CD14-positive monocyte (primary cell): ENCODE measurements around the gene IKBKG. TPM values are rescaled to one million over a fixed set of nuclear protein-coding genes. Genes with fewer than 3 reads are reported as not detected.
"Not testable (repeated sequence)": the region's sequence is repeated elsewhere in the genome, so short reads cannot be mapped to it uniquely, and the experiment has no call there.

Source experiments
- DNase-seq, 3 donors: peaks; one replicate each; pipeline ENCODE4 v3.0.0-alpha.2; 2011 to 2022
- H2AFZ ChIP-seq: 2 replicates; pipeline ENCODE4 v1.6.0; 2012; ENCODE audit warnings: mild to moderate bottlenecking, low read depth, low read length, inconsistent platforms; ENCODE audit not compliant: insufficient read depth, poor library complexity, severe bottlenecking
- H3K27ac ChIP-seq, 2 donors: 1 replicate in 1 of 2; 2 replicates in 1 of 2; pipeline ENCODE4 v1.5.1; 2012 to 2013; ENCODE audit warnings: low read length in 2 of 2, control low read depth in 1 of 2, inconsistent platforms in 1 of 2, low read depth in 1 of 2, mild to moderate bottlenecking in 1 of 2
- H3K27me3 ChIP-seq, 2 donors: one replicate each; pipeline versions ENCODE4 v1.6.0 to v1.6.1; 2011 to 2013; ENCODE audit warnings: low read length in 2 of 2; ENCODE audit not compliant: control insufficient read depth in 2 of 2, insufficient read depth in 2 of 2
- H3K36me3 ChIP-seq, 2 donors: replicated peaks in 1 of 2; 1 replicate in 1 of 2; 2 replicates in 1 of 2; pipeline versions ENCODE4 v1.5.1 to v1.6.1; 2012 to 2013; ENCODE audit warnings: low read length in 2 of 2, control low read depth in 1 of 2, inconsistent platforms in 1 of 2, mild to moderate bottlenecking in 1 of 2; ENCODE audit not compliant: insufficient read depth in 2 of 2, control insufficient read depth in 1 of 2
- H3K4me1 ChIP-seq, 2 donors: 1 replicate in 1 of 2; 2 replicates in 1 of 2; pipeline versions ENCODE4 v1.5.1 to v1.6.1; 2012 to 2013; ENCODE audit warnings: low read length in 2 of 2, control low read depth in 1 of 2, inconsistent platforms in 1 of 2, mild to moderate bottlenecking in 1 of 2, moderate library complexity in 1 of 2; ENCODE audit not compliant: insufficient read depth in 2 of 2, control insufficient read depth in 1 of 2
- H3K4me2 ChIP-seq: replicated peaks from 2 replicates; pipeline ENCODE3; 2012; ENCODE audit warnings: low read length, moderate library complexity, mild to moderate bottlenecking; ENCODE audit not compliant: poor library complexity, severe bottlenecking; ENCODE audit errors: extremely low read depth
- H3K4me3 ChIP-seq, 3 experiments: fragments of 200-600 bp in 1 of 3; sonication (generic) in 1 of 3; replicated peaks in 1 of 3; 1 replicate in 2 of 3; 2 replicates in 1 of 3; pipeline ENCODE4 v1.5.1; 2011 to 2013; ENCODE audit warnings: low read length in 3 of 3, mild to moderate bottlenecking in 3 of 3, control low read depth in 2 of 3, low read depth in 2 of 3, inconsistent platforms in 1 of 3, moderate library complexity in 1 of 3
- H3K79me2 ChIP-seq: 2 replicates; pipeline ENCODE4 v1.6.0; 2012; ENCODE audit warnings: mild to moderate bottlenecking, control low read depth, inconsistent platforms, low read length, moderate library complexity; ENCODE audit not compliant: insufficient read depth
- H3K9ac ChIP-seq: 2 replicates; pipeline ENCODE4 v1.6.0; 2017; ENCODE audit warnings: low read length, mild to moderate bottlenecking; ENCODE audit not compliant: insufficient read depth, poor library complexity, severe bottlenecking
- H3K9me3 ChIP-seq, 2 donors: replicated peaks in 1 of 2; 1 replicate in 1 of 2; 2 replicates in 1 of 2; pipeline versions ENCODE4 v1.5.1 to v1.6.1; 2012 to 2013; ENCODE audit warnings: low read length in 2 of 2, control low read depth in 1 of 2; ENCODE audit not compliant: control insufficient read depth in 1 of 2, insufficient read depth in 1 of 2
- H4K20me1 ChIP-seq: 2 replicates; pipeline ENCODE4 v1.6.0; 2012; ENCODE audit warnings: mild to moderate bottlenecking, low read length, control low read depth, moderate library complexity; ENCODE audit not compliant: insufficient read depth
- H3K27ac Mint-ChIP-seq, 7 donors: one replicate each; pipeline ENCODE4 v1.8.0; 2020; ENCODE audit warnings: mild to moderate bottlenecking in 7 of 7, mixed read lengths in 7 of 7, moderate library complexity in 6 of 7, inconsistent platforms in 2 of 7
- H3K27me3 Mint-ChIP-seq, 3 donors: one replicate each; pipeline ENCODE4 v1.8.0; 2021 to 2022; ENCODE audit warnings: low read depth in 3 of 3, mild to moderate bottlenecking in 3 of 3, mixed read lengths in 3 of 3, moderate library complexity in 3 of 3, inconsistent platforms in 1 of 3
- H3K36me3 Mint-ChIP-seq, 2 donors: one replicate each; pipeline ENCODE4 v1.8.0; 2020; ENCODE audit warnings: mixed read lengths in 2 of 2, inconsistent platforms in 1 of 2, mild to moderate bottlenecking in 1 of 2
- H3K4me1 Mint-ChIP-seq: one replicate; pipeline ENCODE4 v1.8.0; 2020; ENCODE audit warnings: mild to moderate bottlenecking, mixed read lengths
- H3K4me3 Mint-ChIP-seq, 2 donors: one replicate each; pipeline ENCODE4 v1.8.0; 2020; ENCODE audit warnings: mild to moderate bottlenecking in 2 of 2, mixed read lengths in 2 of 2, moderate library complexity in 1 of 2
- H3K9me3 Mint-ChIP-seq, 7 donors: one replicate each; pipeline ENCODE4 v1.8.0; 2020 to 2022; ENCODE audit warnings: mixed read lengths in 7 of 7, mild to moderate bottlenecking in 6 of 7, moderate library complexity in 6 of 7, inconsistent platforms in 2 of 7
- WGBS: methylation state at CpG from one replicate; pipeline ENCODE4 v1.1.5; 2013; ENCODE audit warnings: missing lambda C conversion rate; ENCODE audit not compliant: insufficient coverage; 5-methylcytosine and 5-hydroxymethylcytosine counted together
- intact Hi-C, 2 donors: fragments of 100-400 bp; cut with micrococcal nuclease; formaldehyde crosslinking; loops; one replicate each; pipeline versions ENCODE4 v1.15.0 to v1.15.1; 2023
- polyA minus RNA-seq: library from RNA; depleted of rRNA, polyadenylated mRNA; stranded (reverse); fragments of >200 nt; gene quantifications from 2 replicates; pipeline ENCODE4 v1.2.3, GENCODE V29; 2012
- polyA plus RNA-seq, 3 donors: library from polyadenylated mRNA; depleted of rRNA in 1 of 3; unstranded in 2 of 3; stranded (reverse) in 1 of 3; fragments of 300-500 nt in 2 of 3; fragments of >200 nt in 1 of 3; fragmentation: Illumina TruSeq in 2 of 3; gene quantifications; 1 replicate in 2 of 3; 2 replicates in 1 of 3; pipeline ENCODE4 v1.2.3, GENCODE V29; 2012 to 2021
- total RNA-seq, 12 experiments: library from RNA in 1 of 12; stranded (reverse) in 1 of 12; fragments of 120-200 nt in 1 of 12; gene quantifications; one replicate each; pipeline ENCODE4 v1.2.4 and lab custom pipeline; 2013 to 2026; ENCODE audit warnings: mixed read lengths in 6 of 12, inconsistent platforms in 1 of 12
- TF ChIP-seq, protein P1 (sequence below): fragments of 200-600 bp; IDR thresholded peaks from one replicate; pipeline ENCODE4 v1.8.0; 2022; ENCODE audit warnings: antibody characterized with exemption, mild to moderate bottlenecking

IKBKG gene, protein sequence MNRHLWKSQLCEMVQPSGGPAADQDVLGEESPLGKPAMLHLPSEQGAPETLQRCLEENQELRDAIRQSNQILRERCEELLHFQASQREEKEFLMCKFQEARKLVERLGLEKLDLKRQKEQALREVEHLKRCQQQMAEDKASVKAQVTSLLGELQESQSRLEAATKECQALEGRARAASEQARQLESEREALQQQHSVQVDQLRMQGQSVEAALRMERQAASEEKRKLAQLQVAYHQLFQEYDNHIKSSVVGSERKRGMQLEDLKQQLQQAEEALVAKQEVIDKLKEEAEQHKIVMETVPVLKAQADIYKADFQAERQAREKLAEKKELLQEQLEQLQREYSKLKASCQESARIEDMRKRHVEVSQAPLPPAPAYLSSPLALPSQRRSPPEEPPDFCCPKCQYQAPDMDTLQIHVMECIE
- 29.2 TPM for total RNA-seq (2013)
- polyA plus RNA-seq = 10 to 100 TPM; 31.3 to 60.8 (median 33.7) TPM
- polyA minus RNA-seq = 27.7 and 37.3 TPM in 2 replicates
- 6.0 to 18.5 (median 10.2) reads per million in 11 experiments for total RNA-seq (lab: John Stamatoyannopoulos, UW)

DNA sequence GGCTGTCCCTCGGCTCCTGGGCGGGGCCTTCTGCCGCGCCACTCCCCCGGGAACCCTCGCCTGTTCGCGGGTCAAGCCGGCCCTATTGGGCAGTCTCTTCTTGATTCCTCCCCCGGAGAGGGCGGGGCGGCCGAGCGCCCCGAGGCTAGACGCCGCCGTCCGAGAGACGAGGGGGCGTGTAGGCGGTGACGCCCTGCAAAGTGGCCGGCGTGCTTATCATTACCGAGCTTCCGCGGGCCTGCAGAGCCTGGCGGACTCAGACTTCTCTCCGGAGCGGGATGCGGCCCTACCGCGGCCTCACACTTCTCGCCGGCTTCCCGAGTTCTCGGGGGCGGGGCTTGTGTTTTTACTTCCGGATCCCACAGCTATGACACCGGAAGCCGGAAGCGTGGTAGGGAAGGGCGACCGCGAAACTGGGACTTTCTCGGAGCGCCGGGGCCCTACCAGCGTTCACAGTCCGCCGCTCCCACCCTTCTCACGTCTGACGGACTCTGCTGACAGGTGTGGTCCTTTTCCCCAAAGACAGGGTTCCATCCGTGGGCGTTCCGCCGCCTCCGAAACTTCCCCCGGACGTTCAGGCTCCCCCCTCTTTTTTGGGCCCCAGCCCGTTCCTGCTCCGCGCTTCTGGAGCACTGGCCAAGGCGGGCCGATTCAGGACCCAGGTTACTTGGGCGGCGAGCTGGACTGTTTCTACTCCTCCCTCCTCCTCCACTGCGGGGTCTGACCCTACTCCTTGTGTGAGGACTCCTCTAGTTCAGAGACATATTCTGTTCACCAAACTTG is at the start of gene IKBKG:
TSS of gene IKBKG (plus strand) at position 376 of the 783 bp plus-strand sequence. CDS start 4,383 bp downstream, outside the sequence.
- peak within 1 kb of the TSS; percentile 86 to 94 for H3K4me3 Mint-ChIP-seq
- peaks cover 14 to 18% of the 10 kb centered on the region in 2 donors for H3K36me3 Mint-ChIP-seq
- under 1% methylated on average over 41 of the region's 69 CpGs for WGBS
- intact Hi-C loops = no loop called here
- peaks cover 65 to 66% of the 10 kb centered on the region in 2 donors for H3K4me1 ChIP-seq
- peaks cover 0 to 7% of the 10 kb centered on the region in 2 donors for H3K9me3 ChIP-seq
- H3K27ac Mint-ChIP-seq = peak within 1 kb of the TSS; percentile 96 to 99 (median 98)
- peaks cover 36% of the 10 kb centered on the region for H4K20me1 ChIP-seq
- peak within 1 kb of the TSS; percentile 88 to 96 for H3K27ac ChIP-seq
- peak within 1 kb of the TSS; percentile 79 for H3K9ac ChIP-seq
- H2AFZ ChIP-seq = peak within 1 kb of the TSS; percentile 79
- peaks cover 67% of the 10 kb centered on the region for H3K4me1 Mint-ChIP-seq
- H3K9me3 Mint-ChIP-seq = peaks cover 0 to 26% (median 18%) of the 10 kb centered on the region in 7 donors
- DNase-seq = peak; percentile 78 to 88 (median 88)
- H3K79me2 ChIP-seq = peaks cover 63% of the 10 kb centered on the region
- peak within 1 kb of the TSS; percentile 74 to 86 (median 77) for H3K4me3 ChIP-seq
- H3K4me2 ChIP-seq = peak within 1 kb of the TSS; percentile 74
- TF ChIP-seq, protein P1, sequence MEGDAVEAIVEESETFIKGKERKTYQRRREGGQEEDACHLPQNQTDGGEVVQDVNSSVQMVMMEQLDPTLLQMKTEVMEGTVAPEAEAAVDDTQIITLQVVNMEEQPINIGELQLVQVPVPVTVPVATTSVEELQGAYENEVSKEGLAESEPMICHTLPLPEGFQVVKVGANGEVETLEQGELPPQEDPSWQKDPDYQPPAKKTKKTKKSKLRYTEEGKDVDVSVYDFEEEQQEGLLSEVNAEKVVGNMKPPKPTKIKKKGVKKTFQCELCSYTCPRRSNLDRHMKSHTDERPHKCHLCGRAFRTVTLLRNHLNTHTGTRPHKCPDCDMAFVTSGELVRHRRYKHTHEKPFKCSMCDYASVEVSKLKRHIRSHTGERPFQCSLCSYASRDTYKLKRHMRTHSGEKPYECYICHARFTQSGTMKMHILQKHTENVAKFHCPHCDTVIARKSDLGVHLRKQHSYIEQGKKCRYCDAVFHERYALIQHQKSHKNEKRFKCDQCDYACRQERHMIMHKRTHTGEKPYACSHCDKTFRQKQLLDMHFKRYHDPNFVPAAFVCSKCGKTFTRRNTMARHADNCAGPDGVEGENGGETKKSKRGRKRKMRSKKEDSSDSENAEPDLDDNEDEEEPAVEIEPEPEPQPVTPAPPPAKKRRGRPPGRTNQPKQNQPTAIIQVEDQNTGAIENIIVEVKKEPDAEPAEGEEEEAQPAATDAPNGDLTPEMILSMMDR = no peak
- H3K27me3 Mint-ChIP-seq = peaks cover 0 to 10% (median 0%) of the 10 kb centered on the region in 3 donors
- H3K36me3 ChIP-seq = no peaks in the 10 kb centered on the region
- no peaks in the 10 kb centered on the region for H3K27me3 ChIP-seq

GRCh38 chrX:154501423-154501822 is 46.0 kb upstream of the IKBKG start:
- H3K9me3 Mint-ChIP-seq, H3K4me1 Mint-ChIP-seq, H3K27ac ChIP-seq, DNase-seq, H3K27me3 ChIP-seq, H3K4me2 ChIP-seq, H3K9me3 ChIP-seq, H3K4me1 ChIP-seq, H3K27me3 Mint-ChIP-seq, intact Hi-C loops, H2AFZ ChIP-seq, H3K4me3 ChIP-seq, H3K9ac ChIP-seq, H3K36me3 ChIP-seq, H4K20me1 ChIP-seq, H3K4me3 Mint-ChIP-seq, H3K79me2 ChIP-seq, H3K27ac Mint-ChIP-seq: not testable (repeated sequence)
- no CpG with 5 or more reads among the region's 7 CpGs for WGBS
- peaks cover 13 to 16% of the 10 kb centered on the region in 2 donors for H3K36me3 Mint-ChIP-seq
